NCI-H128 (cell line): ENCODE data around the gene HDAC11.

Source experiments
- DNase-seq: peaks from one replicate; lab custom pipeline; 2025; ENCODE audit not compliant: unreplicated experiment; lab: John Stamatoyannopoulos, UW

HDAC11 gene

GRCh38 chr3:13522236-13522635 is 42.1 kb downstream of the HDAC11 start:
- no peak for DNase-seq

GRCh38 chr3:13524979-13525669 is 45.0 kb downstream of the HDAC11 start:
- no peak for DNase-seq

GRCh38 chr3:13525827-13526625 is 45.9 kb downstream of the HDAC11 start:
- DNase-seq = no peak

GRCh38 chr3:13526626-13526949 is 46.5 kb downstream of the HDAC11 start:
- no peak for DNase-seq

- DNase-seq = no peak
Observed at GRCh38 chr3:13528217-13528867, 48.2 kb downstream of the HDAC11 start.

- DNase-seq = no peak
Observed at GRCh38 chr3:13529196-13530112, 49.3 kb downstream of the HDAC11 start.

- no peak for DNase-seq
Observed at GRCh38 chr3:13530241-13531009, 50.3 kb downstream of the HDAC11 start.

GRCh38 chr3:13532085-13532484 is 52.0 kb downstream of the HDAC11 start:
- DNase-seq = no peak

- DNase-seq = no peak
Observed at GRCh38 chr3:13532631-13533030, 52.5 kb downstream of the HDAC11 start.

- DNase-seq = no peak
Observed at GRCh38 chr3:13533885-13534301, 53.8 kb downstream of the HDAC11 start.

- DNase-seq = no peak
Observed at GRCh38 chr3:13535526-13535875, 55.4 kb downstream of the HDAC11 start.

GRCh38 chr3:13535905-13536304 is 55.8 kb downstream of the HDAC11 start:
- no peak for DNase-seq

- no peak for DNase-seq
Observed at GRCh38 chr3:13536432-13536831, 56.3 kb downstream of the HDAC11 start.

GRCh38 chr3:13536832-13537231 is 56.7 kb downstream of the HDAC11 start:
- no peak for DNase-seq

- DNase-seq = no peak
Observed at GRCh38 chr3:13537244-13537908, 57.3 kb downstream of the HDAC11 start.

GRCh38 chr3:13537909-13538296 is 57.8 kb downstream of the HDAC11 start:
- no peak for DNase-seq

GRCh38 chr3:13538520-13539291 is 58.6 kb downstream of the HDAC11 start:
- no peak for DNase-seq

GRCh38 chr3:13539292-13539638 is 59.2 kb downstream of the HDAC11 start:
- no peak for DNase-seq

- DNase-seq = no peak
Observed at GRCh38 chr3:13539671-13540070, 59.6 kb downstream of the HDAC11 start.
